Measurements from ENCODE around the gene OLFM3.

The OLFM3 gene

DNA sequence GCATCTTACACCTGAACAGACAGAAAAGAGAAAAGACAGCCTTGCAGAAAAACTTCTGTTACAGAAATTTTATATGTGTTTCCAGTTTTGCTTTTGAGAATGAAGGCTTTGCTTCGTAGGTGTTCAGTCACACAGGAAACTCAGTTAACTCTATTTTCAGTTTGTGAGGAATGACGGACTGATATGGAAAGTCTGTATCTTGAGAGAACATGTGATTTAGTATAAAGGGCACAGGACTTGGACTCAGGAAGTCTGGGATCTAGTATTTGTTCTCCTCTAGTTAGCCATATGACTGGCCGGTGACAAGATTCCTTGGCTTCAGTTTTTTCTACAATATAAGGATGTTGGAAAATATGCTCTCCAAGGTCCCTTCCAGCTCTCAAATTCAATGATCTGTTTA lies 149.1 kb downstream of the OLFM3 start:
- DNase-seq (ENCODE audit: low read depth in 2 of 2): no peak

DNA sequence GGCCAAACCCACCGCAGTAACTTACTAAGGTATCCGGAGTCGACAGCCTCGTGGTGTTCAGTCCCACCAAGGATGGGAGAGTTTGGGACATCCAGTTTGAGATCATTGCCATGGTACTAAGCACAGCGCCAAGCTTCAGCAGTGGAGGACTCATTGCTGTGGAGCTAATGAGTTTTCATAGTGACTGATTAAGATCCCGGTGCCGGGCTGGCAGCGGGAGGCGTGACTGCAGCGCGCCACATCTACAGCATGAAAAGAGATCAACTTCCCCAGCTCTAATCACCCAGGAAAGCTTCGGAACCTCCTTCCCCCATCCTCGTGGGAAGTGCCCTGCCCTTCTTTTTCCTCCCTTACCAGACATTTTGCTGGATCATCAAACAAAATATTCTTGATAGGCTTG lies 149.9 kb downstream of the OLFM3 start:
- DNase-seq (ENCODE audit: low read depth in 2 of 2): no peak

DNA sequence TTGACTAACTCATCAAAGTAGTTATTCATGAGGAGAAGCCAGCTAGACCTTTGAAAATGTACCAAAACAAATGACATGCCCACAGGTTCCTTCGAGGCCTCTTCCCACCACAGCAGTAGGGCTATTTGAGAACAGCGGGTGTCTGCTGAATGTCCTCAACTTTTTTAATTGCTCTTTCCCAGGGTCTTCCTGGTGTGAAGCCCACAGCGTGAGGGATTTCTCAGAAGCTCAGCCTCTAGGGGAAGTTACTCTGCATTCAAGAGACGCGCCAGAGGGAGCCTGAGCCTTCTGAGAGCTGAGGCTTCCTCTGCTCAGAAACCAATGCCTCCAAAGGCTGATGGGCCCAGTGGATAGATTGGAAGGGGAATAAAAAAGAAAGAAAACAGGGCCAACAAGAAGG lies 153.6 kb downstream of the OLFM3 start:
- DNase-seq (ENCODE audit: low read depth in 2 of 2): no peak

DNA sequence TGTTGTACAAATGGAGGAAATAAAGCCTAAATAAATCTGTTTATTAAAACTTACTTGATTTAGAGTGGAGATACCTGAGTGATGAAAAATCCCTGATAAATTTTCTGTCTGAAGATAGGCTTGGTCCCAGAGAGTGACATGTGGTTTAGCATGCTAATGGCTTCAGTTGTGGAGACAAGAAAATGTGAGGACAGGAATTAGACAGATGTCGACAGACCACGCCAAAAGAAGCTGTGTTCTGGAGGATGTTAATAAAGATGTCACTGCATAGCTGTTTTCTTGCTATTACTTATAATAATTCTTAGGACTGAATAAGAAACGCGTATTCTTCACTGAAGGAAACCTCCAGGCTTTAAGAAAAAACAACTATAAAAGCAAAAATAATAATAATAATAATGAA lies 154.9 kb downstream of the OLFM3 start:
- DNase-seq (ENCODE audit: low read depth in 2 of 2): no peak

DNA sequence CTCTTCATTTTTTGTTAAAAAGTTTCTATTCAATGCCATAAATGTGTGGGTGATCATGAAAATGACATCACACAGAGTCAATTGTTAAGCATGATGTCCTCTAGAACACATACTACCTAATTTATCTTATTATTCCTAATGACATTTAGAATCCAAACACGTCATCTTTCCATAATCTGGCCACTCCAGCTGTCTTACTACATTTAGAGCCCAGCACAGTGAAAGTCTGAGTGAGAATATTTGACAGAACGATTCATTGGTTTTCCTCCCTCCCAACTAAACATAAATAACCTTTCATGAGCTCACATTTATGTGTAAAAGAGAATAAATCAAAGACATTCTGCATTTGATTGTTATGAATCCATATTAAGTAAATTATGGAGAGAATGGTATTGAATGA lies 160.7 kb downstream of the OLFM3 start:
- DNase-seq (ENCODE audit: low read depth in 2 of 2): no peak

DNA sequence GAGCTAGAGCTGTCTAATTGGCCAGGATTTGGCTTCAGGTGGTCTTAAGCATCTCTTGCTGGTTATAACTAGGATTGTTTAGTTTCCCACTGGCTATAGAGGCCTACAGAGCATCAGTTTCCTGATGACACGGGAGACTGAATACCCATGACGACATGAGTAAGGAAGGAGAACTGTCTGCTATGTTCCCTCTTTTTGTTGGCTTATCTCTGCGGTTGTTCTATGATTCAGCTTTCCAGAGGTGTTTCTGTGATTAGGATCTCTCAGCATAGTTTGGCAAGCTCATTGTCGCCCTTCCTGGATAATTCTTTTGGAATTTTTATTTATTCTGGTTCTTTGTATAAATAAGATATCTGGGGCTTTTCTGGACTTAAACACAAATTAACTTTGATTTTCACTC lies 163.4 kb downstream of the OLFM3 start:
- DNase-seq (ENCODE audit: low read depth in 2 of 2): no peak

DNA sequence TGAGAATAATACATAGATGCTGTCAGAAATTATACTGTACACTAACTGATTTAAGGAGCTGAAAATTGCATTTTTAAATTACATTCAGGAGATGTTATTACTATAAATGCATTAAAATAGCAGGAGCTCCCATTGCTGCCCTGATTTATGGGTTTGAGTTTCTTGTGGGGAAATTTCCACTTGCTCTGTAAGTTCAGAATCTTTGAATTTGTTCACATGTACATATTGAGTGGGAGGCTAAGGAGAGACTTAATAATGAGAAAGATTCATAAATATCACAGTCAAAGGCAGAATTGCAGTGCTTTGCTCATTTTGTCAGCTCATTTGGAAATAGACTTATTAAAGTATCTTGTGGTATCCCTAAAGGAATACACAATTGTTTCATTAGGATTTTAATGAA lies 170.3 kb downstream of the OLFM3 start:
- no peak for DNase-seq (ENCODE audit: low read depth in 2 of 2)

DNA sequence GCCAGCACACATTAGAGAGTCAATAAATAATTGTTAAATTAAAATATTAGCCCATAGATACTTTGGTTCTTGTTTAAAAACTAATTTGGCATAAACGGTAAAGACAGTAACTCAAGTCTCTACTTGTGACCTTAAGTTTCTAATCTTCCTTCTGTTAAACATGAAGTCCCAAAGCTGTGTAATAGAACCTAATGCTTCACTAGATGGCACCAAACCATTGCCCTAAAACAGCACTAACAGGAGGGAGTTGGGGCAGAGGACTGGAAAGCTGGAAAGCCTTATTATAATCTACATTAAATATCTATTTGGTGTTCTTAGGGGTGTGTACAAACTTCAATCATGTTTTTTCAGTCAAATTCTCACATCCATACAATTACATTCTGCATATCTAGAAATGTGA lies 176.7 kb downstream of the OLFM3 start:
- no peak for DNase-seq (ENCODE audit: low read depth in 2 of 2)

DNA sequence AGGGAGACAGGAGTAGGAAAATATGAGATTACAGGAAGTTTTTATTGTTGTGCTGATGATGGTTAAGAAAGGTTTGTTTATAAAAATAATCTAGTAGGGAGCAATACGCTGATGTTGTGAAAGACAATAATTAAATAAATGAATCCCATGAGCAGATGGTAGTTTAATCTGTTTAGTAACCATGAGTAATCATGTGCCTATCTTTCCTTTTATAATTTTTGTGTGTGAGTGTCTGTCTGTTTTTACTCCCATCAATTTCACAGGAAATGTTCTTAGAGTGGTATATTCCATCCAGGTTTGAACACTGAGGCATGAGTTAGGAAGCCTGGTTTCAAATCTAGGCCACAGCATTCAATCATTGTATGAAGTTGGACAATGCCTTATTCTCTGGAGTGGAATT lies 180.5 kb downstream of the OLFM3 start:
- no peak for DNase-seq (ENCODE audit: low read depth in 2 of 2)

DNA sequence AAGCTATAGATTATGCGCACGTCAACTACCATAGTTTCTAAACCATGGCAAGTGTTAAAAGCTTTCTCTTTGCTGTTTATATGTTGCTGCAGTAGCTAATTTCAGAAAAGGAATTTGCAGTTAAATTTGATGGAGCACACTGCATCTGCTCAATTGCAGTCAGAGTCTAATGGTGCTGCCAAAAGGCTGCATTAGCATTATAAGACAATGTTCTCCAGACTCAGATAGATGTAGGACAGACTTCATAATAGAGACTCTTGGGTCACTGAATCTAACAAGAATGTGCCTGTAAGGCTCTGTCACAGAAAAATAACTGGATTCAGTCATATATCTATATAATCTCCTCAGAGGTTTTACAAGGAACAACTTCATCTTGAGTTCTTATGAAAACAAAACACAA lies 198.3 kb downstream of the OLFM3 start:
- no peak for DNase-seq (ENCODE audit: low read depth in 2 of 2)

DNA sequence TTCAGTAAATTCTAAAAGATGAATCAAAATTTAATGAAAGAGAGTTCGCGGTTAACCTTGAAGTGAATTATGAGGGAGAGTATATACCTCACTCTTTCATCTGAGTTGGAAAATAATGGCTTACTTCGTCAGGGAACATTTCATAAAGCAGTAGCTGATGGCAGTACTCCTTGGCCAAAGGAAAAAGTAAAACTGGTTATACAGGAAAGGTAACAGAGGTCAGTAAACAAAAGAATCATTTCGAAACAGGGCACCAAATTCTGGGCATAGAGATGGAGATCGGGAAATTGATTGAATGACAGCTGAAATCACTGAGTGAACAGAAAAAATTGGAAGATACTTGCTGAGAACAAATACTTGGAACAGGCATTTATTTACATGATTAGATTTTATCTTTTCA lies 199.0 kb downstream of the OLFM3 start:
- no peak for DNase-seq (ENCODE audit: low read depth in 2 of 2)

DNA sequence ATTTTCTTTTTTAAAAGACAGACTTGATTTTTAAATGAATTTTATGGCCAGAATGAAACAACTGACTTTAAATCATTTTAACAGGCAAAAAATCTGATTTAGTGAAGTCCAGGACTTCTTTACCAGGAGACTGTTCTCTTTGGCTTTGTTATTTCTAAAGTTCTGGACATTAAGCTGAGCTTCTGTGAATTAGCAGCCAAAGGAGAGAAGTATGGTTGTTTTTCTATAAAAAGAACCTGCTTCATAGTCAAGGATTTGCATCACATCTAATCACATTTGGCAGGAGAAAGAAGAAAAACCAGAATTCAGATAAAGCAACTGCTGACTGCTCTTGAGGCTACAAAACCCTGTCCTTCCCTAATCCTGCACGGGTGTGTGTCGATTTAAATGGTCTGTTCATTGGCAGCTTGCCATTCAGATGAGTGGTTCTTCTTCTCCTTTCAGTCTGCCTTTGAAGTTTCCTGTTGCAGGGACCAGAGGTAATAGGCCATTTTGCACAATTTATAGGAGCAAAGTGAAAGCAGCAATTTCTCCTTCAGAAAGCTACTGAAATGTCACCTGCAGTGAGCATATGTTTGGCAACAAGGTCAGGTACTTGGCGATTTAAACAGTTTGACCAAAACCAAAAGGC lies 215.4 kb downstream of the OLFM3 start:
- no peak for DNase-seq (ENCODE audit: low read depth in 2 of 2)

DNA sequence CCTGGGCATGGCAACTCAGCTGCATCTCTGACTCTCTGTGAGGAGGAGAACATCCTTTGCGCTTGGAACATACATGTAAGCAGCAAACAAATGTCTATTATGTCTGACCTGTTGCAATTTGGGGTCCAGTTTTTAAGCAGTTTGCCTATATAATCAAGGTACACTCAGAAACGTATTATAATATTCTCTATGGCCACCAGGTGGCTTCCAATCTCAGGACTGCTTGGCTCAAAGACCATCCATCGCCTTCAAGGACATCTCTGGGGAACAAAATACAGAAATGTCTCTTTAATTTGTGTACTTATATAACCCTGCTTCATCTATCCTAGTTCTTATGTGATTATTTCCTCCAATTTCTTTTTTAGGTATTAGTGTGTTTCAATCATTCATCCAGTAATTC lies 227.2 kb downstream of the OLFM3 start:
- DNase-seq (ENCODE audit: low read depth in 2 of 2): no peak

DNA sequence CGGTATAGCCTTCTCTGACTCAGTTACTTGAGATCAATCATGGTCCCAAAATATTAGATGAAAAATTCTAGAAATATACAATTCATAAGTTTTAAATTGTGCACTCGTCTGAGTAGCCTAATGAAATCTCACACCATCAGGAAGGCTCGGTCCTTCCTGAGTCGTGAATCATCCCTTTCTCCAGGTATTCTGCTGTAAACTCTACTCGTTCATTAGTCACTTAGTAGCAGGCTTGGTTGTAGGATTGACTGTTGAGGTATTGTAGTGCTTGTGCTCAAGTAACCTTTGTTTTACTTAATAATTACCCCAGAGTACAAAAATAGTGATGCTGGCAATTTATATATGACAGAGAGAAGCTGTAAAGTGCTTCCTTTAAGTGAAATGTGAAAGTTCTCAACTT lies 238.7 kb downstream of the OLFM3 start:
- no peak for DNase-seq (ENCODE audit: low read depth in 2 of 2)

DNA sequence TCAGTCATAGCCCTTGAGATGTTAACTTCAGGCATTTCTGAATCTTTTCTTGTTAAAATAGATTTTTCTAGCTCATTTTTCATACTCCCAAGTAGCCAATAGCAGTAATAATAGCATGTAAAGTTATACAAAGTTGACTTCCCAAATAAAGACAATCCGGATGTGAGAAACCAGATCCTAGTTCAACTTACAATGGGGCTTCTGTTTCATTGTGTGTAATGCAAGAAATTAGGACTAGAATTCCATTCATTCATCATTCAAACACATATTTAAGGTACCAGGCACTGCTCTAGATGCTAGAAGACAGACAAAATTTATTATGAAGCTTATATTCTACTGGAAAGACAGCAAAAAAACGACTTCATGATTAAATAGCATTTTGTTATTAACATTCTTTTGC lies 240.3 kb downstream of the OLFM3 start:
- DNase-seq (ENCODE audit: low read depth in 2 of 2): no peak
